ENCODE data around the gene C2orf49.

Gene C2orf49

GRCh38 chr2:105335469-105335868 is 1.9 kb upstream of the C2orf49 start:
- no peak for TF ChIP-seq CTCF (IDR thresholded peaks at IDR 0.05; ENCODE audit: low read depth, low read length)
- DNase-seq (ENCODE audit: extremely low read depth, low read depth) = no peak

GRCh38 chr2:105336786-105337121 is 586 bp upstream of the C2orf49 start:
- DNase-seq (ENCODE audit: extremely low read depth, low read depth) = no peak
- no peak for TF ChIP-seq CTCF (IDR thresholded peaks at IDR 0.05; ENCODE audit: low read depth, low read length)

GRCh38 chr2:105338020-105338385 is 663 bp downstream of the C2orf49 start:
- no peak for DNase-seq (ENCODE audit: extremely low read depth, low read depth)

GRCh38 chr2:105339414-105339813 is 2.1 kb downstream of the C2orf49 start:
- no peak for TF ChIP-seq CTCF (IDR thresholded peaks at IDR 0.05; ENCODE audit: low read depth, low read length)
- DNase-seq (ENCODE audit: extremely low read depth, low read depth) = no peak

More at GRCh38 chr2:105338020-105338385, 663 bp downstream of the C2orf49 start:
- no peak for TF ChIP-seq CTCF (IDR thresholded peaks at IDR 0.05; ENCODE audit: low read depth, low read length)

GRCh38 chr2:105344704-105345345 is 7.5 kb downstream of the C2orf49 start:
- TF ChIP-seq CTCF (IDR thresholded peaks at IDR 0.05; ENCODE audit: low read depth, low read length) = peak; percentile 31
- DNase-seq (ENCODE audit: extremely low read depth, low read depth) = no peak

GRCh38 chr2:105357122-105357521 is 19.8 kb downstream of the C2orf49 start:
- no peak for TF ChIP-seq CTCF (IDR thresholded peaks at IDR 0.05; ENCODE audit: low read depth, low read length)
- no peak for DNase-seq (ENCODE audit: extremely low read depth, low read depth)

- no peak for TF ChIP-seq CTCF (IDR thresholded peaks at IDR 0.05; ENCODE audit: low read depth, low read length)
- no peak for DNase-seq (ENCODE audit: extremely low read depth, low read depth)
These were observed 21.3 kb downstream of the C2orf49 start for GRCh38 chr2:105358593-105358992.

Data from AG09319 (cell line).